GM18499 (cell line): ENCODE results near the gene CLVS2.

Experiments used
- ATAC-seq: cut with Tn5 transposase; IDR thresholded peaks from one replicate; pipeline ENCODE4 v1.9.1; 2021; ENCODE audit warnings: moderate number of reproducible peaks; ENCODE audit not compliant: insufficient read depth, unreplicated experiment

CLVS2 gene

GRCh38 chr6:123017104-123017682, 21.2 kb downstream of the CLVS2 start:
- ATAC-seq, result no peak

DNA sequence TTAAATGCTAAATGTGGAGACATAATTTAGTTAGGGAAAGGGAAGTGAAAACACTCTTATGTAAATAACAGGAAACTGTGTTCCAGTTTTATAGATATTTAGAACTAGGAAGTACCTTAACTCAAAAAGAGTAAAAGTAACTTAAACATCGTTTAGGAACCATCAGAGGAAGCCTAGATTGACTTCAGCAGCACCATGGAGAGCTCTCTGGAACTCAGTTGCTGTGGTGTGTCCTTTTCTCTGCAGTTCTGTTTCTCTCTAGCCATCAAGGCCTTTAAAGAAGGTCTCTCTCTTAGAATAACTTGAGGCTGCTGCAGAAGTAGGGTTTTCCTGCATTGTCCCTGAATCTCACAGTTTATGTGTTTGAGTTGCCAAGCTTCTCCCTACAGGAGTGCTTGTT, 26.9 kb downstream of the CLVS2 start:
- no peak for ATAC-seq

GRCh38 chr6:123024976-123025375, 28.9 kb downstream of the CLVS2 start:
- ATAC-seq, result no peak

GRCh38 chr6:123027408-123027807, 31.4 kb downstream of the CLVS2 start:
- ATAC-seq, result no peak

GRCh38 chr6:123028263-123028662, 32.2 kb downstream of the CLVS2 start:
- no peak for ATAC-seq

DNA sequence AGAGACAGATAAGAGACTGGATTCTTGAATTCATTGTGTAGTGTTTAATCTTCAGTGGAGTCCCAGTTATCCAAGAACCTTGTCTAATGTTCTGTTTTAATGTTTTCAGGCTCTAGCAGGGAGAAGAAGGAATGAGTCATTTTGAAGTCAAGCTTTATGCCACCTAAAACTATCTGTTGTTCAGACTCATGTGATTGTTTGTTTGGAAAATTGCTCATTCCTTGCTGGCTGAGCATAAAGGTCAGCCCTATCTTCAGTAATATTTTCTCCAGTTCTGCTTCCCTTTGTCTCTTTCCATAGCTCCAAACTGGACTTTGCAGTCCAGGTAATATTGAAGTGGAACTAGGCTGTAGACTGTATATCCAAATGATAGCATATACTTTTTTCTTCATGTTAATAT, 34.2 kb downstream of the CLVS2 start:
- no peak for ATAC-seq

DNA sequence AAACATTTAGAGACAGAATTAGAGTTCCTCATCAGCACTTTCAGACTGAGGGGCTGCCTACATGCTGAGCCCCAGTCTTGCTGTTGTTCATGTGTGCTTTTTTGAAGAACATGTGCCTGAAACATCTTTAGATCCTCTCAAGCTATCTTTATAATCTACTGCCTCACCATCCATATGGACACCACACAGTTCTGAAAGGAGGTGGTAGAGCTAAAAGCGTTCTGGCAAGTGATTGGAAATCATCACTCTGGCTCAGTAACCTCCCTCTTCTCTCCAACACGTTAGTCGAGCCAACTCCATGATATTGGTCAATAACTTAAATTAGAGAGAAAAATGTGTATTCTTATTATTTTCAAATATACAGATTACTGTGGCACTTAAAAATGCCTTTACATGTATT, 40.6 kb downstream of the CLVS2 start:
- ATAC-seq, result no peak

GRCh38 chr6:123039431-123039830, 43.4 kb downstream of the CLVS2 start:
- ATAC-seq, result no peak

- ATAC-seq, result no peak
Measured at GRCh38 chr6:123042401-123042800, 46.4 kb downstream of the CLVS2 start.

GRCh38 chr6:123044341-123044860, 48.4 kb downstream of the CLVS2 start:
- ATAC-seq, result no peak

- no peak for ATAC-seq
Measured at GRCh38 chr6:123053602-123054225, 57.7 kb downstream of the CLVS2 start.

- ATAC-seq, result no peak
Measured at GRCh38 chr6:123055256-123055655, 59.2 kb downstream of the CLVS2 start.

DNA sequence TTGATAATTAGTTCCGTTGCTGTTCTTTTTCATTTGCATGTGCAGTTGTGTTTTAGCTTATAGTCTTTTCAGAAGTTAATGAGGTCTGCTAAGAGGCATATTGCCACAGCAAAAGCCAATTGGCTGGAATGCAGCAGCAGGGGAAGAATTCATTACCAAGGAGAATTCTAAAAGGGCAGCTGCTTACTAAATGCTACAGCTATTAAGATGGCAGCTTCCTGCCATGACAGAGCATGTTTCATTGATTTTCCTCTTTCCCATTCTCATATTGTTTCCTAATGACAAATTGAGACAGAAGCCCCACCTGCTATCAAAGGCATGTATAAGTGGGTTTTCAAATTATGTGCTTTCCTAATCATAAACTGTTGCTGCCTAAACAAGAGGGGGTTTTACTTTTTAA, 66.6 kb downstream of the CLVS2 start:
- ATAC-seq, result no peak

GRCh38 chr6:123064038-123064437, 68.0 kb downstream of the CLVS2 start:
- no peak for ATAC-seq

DNA sequence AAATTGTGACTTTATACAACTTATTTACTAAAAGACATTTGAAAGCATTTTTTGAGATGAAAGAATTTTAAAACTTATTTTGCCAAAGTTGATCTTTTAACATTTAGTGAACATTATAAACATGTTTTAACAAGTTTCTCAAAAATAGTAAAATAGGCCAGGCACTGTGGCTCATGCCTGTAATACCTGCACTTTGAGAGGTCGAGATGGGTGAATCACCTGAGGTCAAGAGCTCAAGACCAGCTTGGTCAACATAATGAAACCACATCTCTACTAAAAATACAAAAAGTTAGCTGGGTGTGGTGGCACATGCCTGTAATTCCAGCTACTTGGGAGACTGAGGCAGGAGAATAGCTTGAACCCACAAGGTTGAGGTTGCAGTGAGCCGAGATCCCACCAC, 78.6 kb downstream of the CLVS2 start:
- no peak for ATAC-seq

- ATAC-seq, result no peak
Measured at GRCh38 chr6:123085403-123085802, 89.4 kb downstream of the CLVS2 start.

DNA sequence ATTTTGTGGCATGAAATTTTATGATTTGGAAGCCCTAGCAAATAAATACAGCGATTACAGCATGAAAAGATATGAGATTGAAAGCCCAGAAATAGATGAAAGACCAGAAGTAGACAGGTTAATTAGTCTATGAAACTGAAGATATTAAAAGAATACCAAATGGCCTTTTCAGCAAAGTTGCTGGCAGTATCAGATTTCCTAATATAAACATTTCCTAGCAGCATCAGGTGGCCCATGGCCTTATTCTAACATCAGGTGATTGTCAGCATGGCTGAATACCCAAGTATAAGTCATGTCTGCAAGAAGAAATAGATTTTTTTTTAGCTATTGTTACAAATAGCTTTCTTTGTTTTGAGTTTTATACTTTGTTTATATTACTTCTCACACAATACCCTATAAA, 93.2 kb downstream of the CLVS2 start:
- ATAC-seq, result no peak

DNA sequence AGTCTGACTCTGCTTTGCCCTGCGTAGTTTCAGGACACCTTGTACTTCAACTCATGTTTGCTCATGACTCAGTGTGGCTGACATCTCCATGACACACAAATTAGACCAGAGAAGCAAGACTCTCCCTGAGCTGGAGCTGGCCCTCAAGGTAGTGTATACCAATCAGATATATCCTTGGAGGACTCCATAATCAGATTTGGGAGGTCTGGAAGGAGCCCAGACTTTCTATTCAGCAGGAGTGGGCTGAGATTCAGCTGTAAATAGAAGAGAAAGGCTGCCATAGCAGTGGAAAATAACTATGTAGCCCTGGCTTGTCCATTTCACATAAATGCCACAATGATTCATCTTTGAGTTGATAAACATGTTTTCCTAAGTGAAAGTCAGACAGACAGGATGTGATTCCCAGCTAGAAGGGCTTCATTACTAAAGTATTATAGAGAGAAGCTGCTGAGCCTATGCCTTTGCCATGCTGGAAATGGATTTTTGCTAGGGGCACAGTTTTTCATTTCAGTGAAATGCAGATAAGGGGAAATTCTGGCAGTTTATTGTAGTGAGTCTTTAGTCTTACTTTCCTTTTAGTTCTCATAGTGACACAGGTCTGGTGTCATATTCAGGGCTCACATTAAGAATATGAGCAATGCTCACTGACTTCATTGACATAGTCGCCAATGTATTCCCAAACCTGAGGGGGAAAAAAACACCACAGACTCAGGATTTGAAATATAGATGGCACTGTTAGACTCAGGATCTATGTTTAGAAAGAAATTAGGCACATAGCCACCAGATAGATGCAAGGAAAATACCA, 95.3 kb downstream of the CLVS2 start:
- no peak for ATAC-seq

- ATAC-seq, result no peak
Measured at GRCh38 chr6:123091896-123092271, 95.8 kb downstream of the CLVS2 start.

- no peak for ATAC-seq
Measured at GRCh38 chr6:123094795-123095194, 98.8 kb downstream of the CLVS2 start.

DNA sequence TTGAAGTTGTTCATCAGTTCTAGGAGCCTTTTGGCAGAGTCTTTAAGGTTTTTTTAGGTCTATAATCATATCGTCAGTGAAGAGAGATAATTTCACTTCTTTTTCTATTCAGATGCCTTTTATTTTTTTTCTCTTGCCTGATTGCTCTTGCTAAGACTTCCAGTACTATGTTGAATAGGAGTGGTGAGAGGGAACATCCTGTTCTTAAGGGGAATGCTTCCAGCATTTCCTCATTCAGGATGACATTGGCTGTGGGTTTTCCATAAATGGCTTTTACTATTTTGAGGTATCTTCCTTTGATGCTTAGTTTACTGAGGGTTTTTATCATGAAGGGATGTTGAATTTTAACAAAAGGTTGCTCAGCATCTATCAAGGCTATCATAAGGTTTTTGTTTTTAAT, 109.5 kb downstream of the CLVS2 start:
- ATAC-seq, result no peak
